ENCODE results near the gene PPP2R5C.
"Not testable (repeated sequence)": the region's sequence is repeated elsewhere in the genome, so short reads cannot be mapped to it uniquely, and the experiment has no call there.

PPP2R5C gene

GRCh38 chr14:101780887-101781239 is 19.4 kb downstream of the PPP2R5C start:
- no peak for DNase-seq

GRCh38 chr14:101781240-101782061 is 19.9 kb downstream of the PPP2R5C start:
- DNase-seq: no peak

GRCh38 chr14:101783260-101784016 is 21.9 kb downstream of the PPP2R5C start:
- no peak for DNase-seq

GRCh38 chr14:101784631-101785030 is 23.1 kb downstream of the PPP2R5C start:
- no peak for DNase-seq

- peak in 15 of 56 donors; percentile 8 to 52 (median 32) for DNase-seq
Measured at GRCh38 chr14:101788016-101788635, 26.6 kb downstream of the PPP2R5C start.

- no peak for DNase-seq
Measured at GRCh38 chr14:101789222-101789621, 27.7 kb downstream of the PPP2R5C start.

- no peak for DNase-seq
Measured at GRCh38 chr14:101790232-101790631, 28.7 kb downstream of the PPP2R5C start.

GRCh38 chr14:101791919-101792572 is 30.5 kb downstream of the PPP2R5C start:
- DNase-seq: no peak

GRCh38 chr14:101796016-101796415 is 34.5 kb downstream of the PPP2R5C start:
- no peak for DNase-seq

- no peak for DNase-seq
Measured at GRCh38 chr14:101796479-101796878, 35.0 kb downstream of the PPP2R5C start.

- DNase-seq: no peak
Measured at GRCh38 chr14:101797856-101798255, 36.3 kb downstream of the PPP2R5C start.

GRCh38 chr14:101804373-101804772 is 42.9 kb downstream of the PPP2R5C start:
- DNase-seq: not testable (repeated sequence)

- DNase-seq: not testable (repeated sequence)
Measured at GRCh38 chr14:101806252-101806651, 44.7 kb downstream of the PPP2R5C start.

GRCh38 chr14:101808020-101808641 is 46.6 kb downstream of the PPP2R5C start:
- peak in 4 of 56 donors; percentile 24 to 39 (median 30) for DNase-seq

GRCh38 chr14:101808894-101809670 is 47.6 kb downstream of the PPP2R5C start:
- no peak for DNase-seq

GRCh38 chr14:101809671-101810514 is 48.4 kb downstream of the PPP2R5C start:
- DNase-seq: peak in 55 of 56 donors; percentile 50 to 93 (median 82)

- DNase-seq: no peak
Measured at GRCh38 chr14:101810897-101811621, 49.5 kb downstream of the PPP2R5C start.

GRCh38 chr14:101812071-101812470 is 50.6 kb downstream of the PPP2R5C start:
- no peak for DNase-seq

All from nucleus accumbens (tissue), 56 donors.